Fibroblast of villous mesenchyme (primary cell): Measurements from ENCODE around the gene ETV3. TPM values are rescaled to one million over a fixed set of nuclear protein-coding genes. Genes with fewer than 3 reads are reported as not detected.
"Not testable (repeated sequence)": the region's sequence is repeated elsewhere in the genome, so short reads cannot be mapped to it uniquely, and the experiment has no call there.

Experiments
- DNase-seq: peaks from one replicate; pipeline ENCODE4 v3.0.0-alpha.2; 2010; ENCODE audit warnings: low read depth
- H3K4me3 ChIP-seq: 2 replicates; pipeline ENCODE4 v1.5.1; 2011; ENCODE audit warnings: low read depth, mild to moderate bottlenecking, low read length
- total RNA-seq: library from RNA; depleted of rRNA; stranded (reverse); fragments of >200 nt; gene quantifications from 2 replicates; pipeline ENCODE4 v1.2.3, GENCODE V29; 2012
- TF ChIP-seq, protein P1 (sequence below): IDR thresholded peaks from 2 replicates; pipeline ENCODE4 v1.5.1; 2012; ENCODE audit warnings: low read depth, mild to moderate bottlenecking, low read length; ENCODE audit not compliant: insufficient read depth

The ETV3 gene
- total RNA-seq, 1 donor: 13.0 TPM

- DNase-seq: no peak
- H3K4me3 ChIP-seq: no peak overlapping the region
- TF ChIP-seq, protein P1, sequence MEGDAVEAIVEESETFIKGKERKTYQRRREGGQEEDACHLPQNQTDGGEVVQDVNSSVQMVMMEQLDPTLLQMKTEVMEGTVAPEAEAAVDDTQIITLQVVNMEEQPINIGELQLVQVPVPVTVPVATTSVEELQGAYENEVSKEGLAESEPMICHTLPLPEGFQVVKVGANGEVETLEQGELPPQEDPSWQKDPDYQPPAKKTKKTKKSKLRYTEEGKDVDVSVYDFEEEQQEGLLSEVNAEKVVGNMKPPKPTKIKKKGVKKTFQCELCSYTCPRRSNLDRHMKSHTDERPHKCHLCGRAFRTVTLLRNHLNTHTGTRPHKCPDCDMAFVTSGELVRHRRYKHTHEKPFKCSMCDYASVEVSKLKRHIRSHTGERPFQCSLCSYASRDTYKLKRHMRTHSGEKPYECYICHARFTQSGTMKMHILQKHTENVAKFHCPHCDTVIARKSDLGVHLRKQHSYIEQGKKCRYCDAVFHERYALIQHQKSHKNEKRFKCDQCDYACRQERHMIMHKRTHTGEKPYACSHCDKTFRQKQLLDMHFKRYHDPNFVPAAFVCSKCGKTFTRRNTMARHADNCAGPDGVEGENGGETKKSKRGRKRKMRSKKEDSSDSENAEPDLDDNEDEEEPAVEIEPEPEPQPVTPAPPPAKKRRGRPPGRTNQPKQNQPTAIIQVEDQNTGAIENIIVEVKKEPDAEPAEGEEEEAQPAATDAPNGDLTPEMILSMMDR: no peak
Measured at GRCh38 chr1:157104598-157105293, 33.4 kb downstream of the ETV3 start.

DNA sequence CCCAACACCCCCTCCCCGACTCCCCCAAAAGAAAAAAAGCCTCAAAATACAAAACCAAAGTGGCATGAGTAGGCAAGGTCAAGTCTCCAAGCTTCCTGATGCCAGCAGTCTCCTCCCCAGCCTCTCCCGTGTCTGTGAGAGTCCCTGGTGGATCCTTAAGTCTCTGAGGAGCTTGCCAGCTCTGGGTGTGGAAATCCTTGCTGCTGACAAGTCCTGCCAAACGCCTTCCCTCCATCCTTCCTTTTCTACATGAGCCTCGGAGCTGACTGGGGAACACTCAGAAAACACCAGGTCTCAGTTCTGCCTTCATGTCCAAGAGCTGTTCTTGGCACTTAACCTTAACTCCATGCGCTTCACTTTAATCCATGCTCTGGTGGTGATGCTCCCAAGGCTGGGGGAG, 34.9 kb downstream of the ETV3 start:
- DNase-seq: no peak

GRCh38 chr1:157101149-157101548, 37.0 kb downstream of the ETV3 start:
- DNase-seq: no peak
- no peak overlapping the region for H3K4me3 ChIP-seq
- TF ChIP-seq, protein P1: no peak

More for the DNA sequence above, 34.9 kb downstream of the ETV3 start:
- TF ChIP-seq, protein P1: no peak
- H3K4me3 ChIP-seq: no peak overlapping the region

- no peak within 1 kb of the TSS for H3K4me3 ChIP-seq
- DNase-seq: no peak
- TF ChIP-seq, protein P1: no peak
Measured at GRCh38 chr1:157099633-157100009, 38.6 kb downstream of the ETV3 start, which contains the start of gene ETV3L. Gene ETV3L, minus strand, starts transcription at chr1:157099808. Its CDS starts 285 bp downstream, at chr1:157099523.

DNA sequence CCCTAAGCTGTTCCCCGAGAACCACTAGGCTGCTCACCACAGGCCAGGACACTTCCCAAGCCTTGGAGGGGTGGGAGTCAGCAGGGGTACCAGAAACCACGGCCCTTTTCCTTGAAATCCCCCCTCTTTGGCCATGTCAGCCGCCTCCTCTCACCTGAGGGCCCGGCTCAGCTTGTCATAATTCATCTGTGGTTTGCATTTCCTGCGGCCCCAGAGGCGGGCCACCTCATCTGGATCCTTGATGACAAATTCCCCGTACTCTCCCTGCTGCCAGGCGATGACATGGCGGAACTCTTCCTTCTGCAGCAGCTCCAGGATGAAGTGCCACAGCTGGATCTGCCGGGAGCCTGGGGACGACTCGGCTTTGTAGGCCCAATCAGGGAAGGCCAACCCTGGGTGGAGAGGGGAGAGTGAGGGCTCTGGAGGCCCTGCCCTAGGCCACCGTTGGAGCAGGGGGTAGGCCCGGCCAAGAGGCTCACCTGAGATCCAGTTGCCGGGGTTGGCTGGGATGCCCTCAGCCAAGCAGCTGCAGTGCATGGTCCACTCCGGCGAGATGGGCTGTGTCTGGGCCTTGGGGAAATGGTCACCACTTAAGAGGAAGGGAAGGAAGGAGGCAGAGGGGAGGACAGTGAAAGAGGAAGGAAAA, 39.1 kb downstream of the ETV3 start:
- H3K4me3 ChIP-seq: not testable (repeated sequence)

GRCh38 chr1:157098519-157098918, 39.7 kb downstream of the ETV3 start:
- H3K4me3 ChIP-seq: no peak overlapping the region
- TF ChIP-seq, protein P1: no peak
- no peak for DNase-seq

More for the DNA sequence above, 39.1 kb downstream of the ETV3 start:
- DNase-seq: not testable (repeated sequence)

DNA sequence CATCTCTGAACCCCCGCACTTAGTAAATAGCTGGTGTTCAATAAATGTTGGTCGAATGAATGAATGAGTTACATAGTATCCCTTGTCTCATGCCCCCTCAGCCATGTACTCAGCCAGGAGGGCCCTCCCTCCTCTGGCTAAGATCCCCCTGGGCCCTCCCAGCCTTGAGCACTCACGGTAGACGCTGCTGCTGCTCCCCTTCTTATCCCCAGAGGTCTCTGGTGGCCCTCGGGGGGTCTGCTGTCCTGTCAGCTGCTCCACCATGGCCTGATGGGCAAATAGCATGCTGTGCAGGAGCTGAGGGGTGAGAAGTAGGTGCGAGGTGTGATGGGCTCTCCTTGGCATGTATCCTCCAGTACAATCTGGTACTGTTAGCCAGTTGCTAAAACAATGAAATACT, 40.5 kb downstream of the ETV3 start:
- DNase-seq: no peak
- TF ChIP-seq, protein P1: no peak
- H3K4me3 ChIP-seq: no peak overlapping the region
